Measurements from ENCODE around the gene PSMG2. TPM values are rescaled to one million over a fixed set of nuclear protein-coding genes. Genes with fewer than 3 reads are reported as not detected.

PSMG2 gene
- polyA plus RNA-seq (ENCODE audit: insufficient read length in 4 of 4): 10 to 100 TPM; 73.0 to 79.3 (median 73.9) TPM

DNA sequence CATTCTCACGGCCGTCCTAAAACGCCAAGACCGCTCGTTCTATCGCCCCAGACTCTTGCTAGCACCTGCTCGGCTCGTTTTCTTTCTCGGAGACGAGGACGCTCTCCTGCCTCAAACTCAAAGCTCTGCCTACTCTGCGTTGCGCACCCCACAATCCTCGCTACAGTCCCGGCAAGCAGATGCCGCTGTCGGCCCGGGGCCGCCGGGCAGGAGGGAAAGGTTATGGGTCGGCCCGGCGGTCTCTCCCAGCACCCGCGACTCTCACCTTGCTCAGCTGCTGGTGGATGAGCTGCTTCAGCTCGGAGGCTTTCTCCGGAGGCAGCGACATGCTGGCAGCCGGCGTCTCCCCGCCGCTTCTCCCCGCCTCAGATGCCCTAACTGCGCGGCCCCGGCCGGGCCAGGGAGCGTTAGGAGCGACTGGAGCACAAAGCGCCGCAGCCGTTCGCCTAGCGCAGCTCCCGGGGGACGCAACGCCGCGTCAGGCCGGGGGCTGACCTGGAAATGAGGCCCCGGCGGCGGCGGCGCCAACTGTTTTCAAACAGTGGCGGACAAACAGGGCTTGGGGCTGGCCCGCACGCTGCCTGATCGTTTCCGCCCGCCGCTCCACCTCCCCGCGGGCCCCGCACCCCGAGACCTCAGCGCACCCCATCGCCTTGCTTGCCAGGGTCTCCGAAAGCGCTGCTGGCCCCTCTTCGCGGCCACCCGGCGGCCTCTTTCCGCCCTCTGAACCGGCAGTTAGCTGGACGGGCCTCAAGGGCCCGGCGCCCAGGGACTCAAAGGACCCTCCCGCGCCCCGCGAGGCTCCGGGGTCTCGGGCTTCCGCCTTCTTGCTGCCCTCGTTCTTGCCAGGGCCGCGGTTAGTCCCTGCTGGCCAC lies at the start of gene PSMG2, which contains the start of gene CEP76:
Gene PSMG2 (plus strand): TSS at position 822 of the 875 bp plus-strand sequence. CDS start 66 bp downstream, outside the sequence.
Gene CEP76 (minus strand): TSS at position 503 of the 875 bp plus-strand sequence. CDS start 175 bp downstream, at position 328.
- DNase-seq (ENCODE audit: low read depth in 4 of 4, low spot score in 2 of 4): peak in 3 of 4 donors; percentile 79 to 85 (median 81)

DNA sequence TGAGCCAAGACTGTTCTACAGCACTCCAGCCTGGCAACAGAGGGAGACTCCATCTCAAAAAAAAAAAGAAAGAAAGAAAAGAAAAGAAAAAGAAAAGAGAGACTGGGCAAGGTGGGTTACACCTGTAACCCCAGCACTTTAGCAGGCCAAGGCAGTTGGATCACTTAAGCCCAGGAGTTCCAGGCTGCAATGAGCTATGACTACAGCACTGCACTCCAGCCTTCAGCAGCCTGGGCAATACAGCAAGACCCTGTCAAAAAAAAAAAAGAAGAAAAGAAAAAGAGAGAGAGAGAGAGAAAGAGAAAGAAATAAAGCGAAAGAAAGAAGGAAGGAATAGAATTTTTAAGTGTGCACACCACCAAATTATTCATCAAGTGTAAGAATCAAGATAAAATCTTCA lies 47.9 kb upstream of the PSMG2 start:
- no peak for DNase-seq (ENCODE audit: low read depth in 4 of 4, low spot score in 2 of 4)

DNA sequence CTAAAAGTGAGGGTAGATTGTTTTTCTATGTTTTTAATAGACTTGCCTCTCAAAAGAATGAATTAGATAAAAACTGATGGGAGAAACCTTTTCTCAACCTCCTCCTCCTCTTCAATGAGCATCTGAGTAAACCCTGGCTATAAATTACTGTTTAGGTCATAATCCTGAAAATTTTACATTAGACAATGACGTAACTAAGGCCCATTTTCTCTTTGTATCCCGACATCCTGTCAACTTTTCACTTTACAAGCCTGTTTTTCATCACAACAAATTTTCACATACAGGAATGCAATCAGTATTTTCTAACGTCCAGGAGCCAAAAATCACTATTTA lies 46.3 kb upstream of the PSMG2 start:
- no peak for DNase-seq (ENCODE audit: low read depth in 4 of 4, low spot score in 2 of 4)

GRCh38 chr18:12656938-12657683 lies 45.7 kb upstream of the PSMG2 start:
- DNase-seq (ENCODE audit: low read depth in 4 of 4, low spot score in 2 of 4): no peak

GRCh38 chr18:12657684-12658425 lies 45.0 kb upstream of the PSMG2 start, which contains the start of gene SPIRE1:
SPIRE1 (minus strand) TSS chr18:12658107; CDS start chr18:12657866, 241 bp downstream.
- no peak for DNase-seq (ENCODE audit: low read depth in 4 of 4, low spot score in 2 of 4)

DNA sequence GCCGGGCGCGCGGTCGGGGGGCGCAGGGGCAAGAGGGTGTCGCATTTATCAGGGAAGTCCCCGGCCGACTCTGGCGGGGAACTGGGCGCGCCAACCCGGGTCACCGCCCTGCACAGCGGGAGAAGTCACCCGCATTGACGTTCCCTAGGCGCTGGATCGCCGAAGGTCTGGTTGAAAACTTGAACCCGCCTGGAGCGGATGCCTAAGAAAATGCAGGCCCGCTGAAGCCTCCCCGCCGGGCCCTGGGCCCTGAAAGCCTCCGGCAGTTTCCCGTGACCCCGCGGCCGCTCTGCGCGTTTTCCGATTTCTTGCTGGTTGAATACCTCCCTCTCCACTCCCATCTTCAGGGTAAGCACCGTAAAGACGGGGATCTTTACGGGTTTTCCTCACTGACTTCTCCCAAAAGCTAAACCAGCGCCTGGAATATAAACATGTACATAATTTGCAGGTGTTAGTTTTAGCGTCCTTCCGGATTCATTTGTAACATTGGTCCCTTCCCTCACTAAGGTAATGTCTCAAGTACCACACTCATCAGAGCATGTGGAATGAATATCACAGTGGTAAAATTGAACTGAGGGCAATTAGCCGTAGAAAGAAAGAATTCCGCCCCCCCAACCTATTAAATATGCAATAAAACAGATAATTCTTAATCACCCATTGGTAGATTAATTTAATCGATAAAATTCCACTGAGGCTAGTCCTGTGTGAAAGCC lies 44.3 kb upstream of the PSMG2 start:
- DNase-seq (ENCODE audit: low read depth in 4 of 4, low spot score in 2 of 4): no peak

- peak in 1 of 4 donors; percentile 67 for DNase-seq (ENCODE audit: low read depth in 4 of 4, low spot score in 2 of 4)
Measured at GRCh38 chr18:12659904-12660605, 42.8 kb upstream of the PSMG2 start.

GRCh38 chr18:12668041-12668440 lies 34.8 kb upstream of the PSMG2 start:
- DNase-seq (ENCODE audit: low read depth in 4 of 4, low spot score in 2 of 4): no peak

- DNase-seq (ENCODE audit: low read depth in 4 of 4, low spot score in 2 of 4): no peak
Measured at GRCh38 chr18:12679183-12679786, 23.6 kb upstream of the PSMG2 start.

DNA sequence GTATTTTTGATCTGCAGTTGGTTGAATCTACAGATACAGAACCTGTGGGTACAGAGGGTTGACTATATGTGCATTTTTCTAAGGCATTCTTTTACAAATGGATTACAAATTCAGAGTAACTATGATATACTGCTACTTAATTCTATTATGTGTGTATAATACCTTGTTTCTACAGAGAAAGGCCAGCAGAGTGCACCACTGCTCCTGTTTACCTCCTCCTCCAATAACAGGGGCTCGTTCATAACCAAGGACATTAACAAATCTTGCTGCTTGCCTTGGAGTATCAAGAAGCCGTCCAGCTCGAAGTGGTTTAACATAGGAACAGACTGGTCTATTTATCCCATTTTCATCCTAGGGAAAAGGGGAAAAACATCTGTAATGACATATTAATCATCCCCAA lies 16.7 kb upstream of the PSMG2 start:
- DNase-seq (ENCODE audit: low read depth in 4 of 4, low spot score in 2 of 4): no peak

GRCh38 chr18:12689256-12689850 lies 13.5 kb upstream of the PSMG2 start:
- no peak for DNase-seq (ENCODE audit: low read depth in 4 of 4, low spot score in 2 of 4)

GRCh38 chr18:12692206-12692605 lies 10.6 kb upstream of the PSMG2 start:
- DNase-seq (ENCODE audit: low read depth in 4 of 4, low spot score in 2 of 4): no peak

DNA sequence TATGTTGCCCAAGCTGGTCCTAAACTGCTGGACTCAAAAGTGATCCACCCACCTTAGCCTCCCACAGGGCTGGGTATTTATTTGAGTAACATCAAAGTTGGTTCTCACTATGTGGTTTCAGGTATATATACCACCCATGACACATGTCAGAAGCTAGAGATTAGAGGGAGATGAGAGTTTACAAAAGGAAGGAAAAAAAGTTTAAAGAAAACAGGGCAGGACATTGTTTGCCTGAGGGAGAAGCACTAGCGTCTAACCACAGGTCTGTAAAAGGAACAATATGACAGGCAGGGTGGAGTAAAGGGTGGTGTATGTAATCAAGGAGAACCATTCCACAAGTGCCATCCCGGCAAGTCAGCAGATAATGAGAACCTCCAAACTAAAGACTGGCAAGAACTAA lies 8.8 kb upstream of the PSMG2 start:
- DNase-seq (ENCODE audit: low read depth in 4 of 4, low spot score in 2 of 4): no peak

DNA sequence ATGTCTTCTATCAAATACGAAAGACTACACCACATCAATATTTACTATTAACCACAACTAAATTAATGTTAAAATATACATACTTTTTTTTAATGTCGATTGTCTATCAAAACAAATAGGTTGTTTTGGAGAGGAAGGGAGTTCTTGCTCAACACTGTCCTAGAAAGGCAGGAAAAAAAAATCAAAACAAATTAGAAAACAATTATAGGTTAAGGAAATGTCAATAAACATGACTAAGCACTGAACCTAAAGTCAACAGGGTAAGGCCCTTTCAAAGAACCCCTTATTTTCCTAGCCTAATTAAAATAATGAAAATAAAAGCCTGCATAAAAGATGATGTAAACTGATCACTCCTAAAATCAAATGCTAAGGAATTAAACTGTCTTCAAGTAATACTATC lies 3.1 kb upstream of the PSMG2 start:
- DNase-seq (ENCODE audit: low read depth in 4 of 4, low spot score in 2 of 4): no peak

DNA sequence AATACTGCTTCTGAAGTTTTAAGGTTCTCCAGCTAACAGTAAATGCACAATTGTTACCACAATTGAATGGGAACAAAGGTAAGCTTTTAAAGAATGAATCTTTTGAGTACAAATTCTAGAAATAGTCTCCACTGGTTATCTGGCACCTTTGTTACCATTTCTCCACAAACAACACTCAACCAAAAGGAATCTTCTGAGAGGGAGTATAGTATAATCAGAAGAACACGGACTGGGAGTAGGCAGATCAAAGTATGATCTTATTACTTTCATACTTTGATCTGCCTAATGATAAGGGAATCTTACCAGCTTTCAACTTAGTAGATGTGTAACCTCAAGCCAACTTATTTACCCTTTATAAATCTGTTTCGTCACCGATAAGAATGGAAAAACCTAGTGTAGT lies 1.7 kb upstream of the PSMG2 start:
- DNase-seq (ENCODE audit: low read depth in 4 of 4, low spot score in 2 of 4): no peak

DNA sequence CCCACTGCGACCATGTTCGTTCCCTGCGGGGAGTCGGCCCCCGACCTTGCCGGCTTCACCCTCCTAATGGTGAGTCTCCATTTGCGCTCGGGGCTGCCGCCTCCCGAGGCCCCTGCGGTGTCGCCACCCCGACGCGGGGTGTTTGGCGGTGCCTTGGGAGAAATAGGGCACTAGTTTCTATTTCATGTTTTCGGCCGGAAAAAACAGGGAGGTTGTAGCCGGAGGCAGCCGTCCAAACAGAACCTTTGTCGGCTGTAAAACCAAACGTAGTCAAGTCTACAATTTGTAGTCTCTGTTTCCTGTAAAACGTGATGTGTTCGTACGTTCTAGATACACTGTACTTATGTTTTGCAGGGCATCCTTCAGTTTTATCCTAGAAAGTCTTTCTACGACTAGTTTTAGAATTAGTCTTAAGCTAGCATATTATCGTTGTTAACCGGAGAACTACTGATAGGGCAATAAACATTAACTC lies 290 bp downstream of the PSMG2 start:
- no peak for DNase-seq (ENCODE audit: low read depth in 4 of 4, low spot score in 2 of 4)

GRCh38 chr18:12703664-12704063 lies 822 bp downstream of the PSMG2 start:
- no peak for DNase-seq (ENCODE audit: low read depth in 4 of 4, low spot score in 2 of 4)

GRCh38 chr18:12711446-12711845 lies 8.6 kb downstream of the PSMG2 start:
- no peak for DNase-seq (ENCODE audit: low read depth in 4 of 4, low spot score in 2 of 4)
